Mesenchymal stem cell (in vitro differentiated cells and primary cell): ENCODE results near the gene TMEM72.

Experiments used
- DNase-seq: peaks from one replicate; pipeline ENCODE4 v3.0.0-alpha.2; 2013
- H2AFZ ChIP-seq: one replicate; pipeline ENCODE4 v1.6.1; 2013; ENCODE audit warnings: low read depth, mild to moderate bottlenecking, control low read depth, inconsistent platforms, low read length, moderate library complexity
- H2AK5ac ChIP-seq: 2 replicates; pipeline ENCODE4 v1.6.1; 2013; ENCODE audit warnings: low read length, moderate library complexity, mild to moderate bottlenecking, inconsistent platforms; ENCODE audit not compliant: severe bottlenecking
- H2BK120ac ChIP-seq: one replicate; pipeline ENCODE4 v1.6.1; 2013; ENCODE audit warnings: low read depth, mild to moderate bottlenecking, inconsistent platforms, low read length, moderate library complexity
- H2BK12ac ChIP-seq, 2 experiments: one replicate each; pipeline ENCODE4 v1.6.1; 2013; ENCODE audit warnings: inconsistent platforms in 2 of 2, low read length in 2 of 2, mild to moderate bottlenecking in 2 of 2, moderate library complexity in 2 of 2, control low read depth in 1 of 2
- H2BK15ac ChIP-seq: one replicate; pipeline ENCODE4 v1.6.1; 2013; ENCODE audit warnings: mild to moderate bottlenecking, low read depth, inconsistent platforms; ENCODE audit not compliant: poor library complexity, severe bottlenecking
- H2BK5ac ChIP-seq: 2 replicates; pipeline ENCODE4 v1.6.1; 2013; ENCODE audit warnings: low read depth, mild to moderate bottlenecking, low read length, control low read depth, inconsistent platforms; ENCODE audit not compliant: poor library complexity, severe bottlenecking
- H3K14ac ChIP-seq, 2 experiments: one replicate each; pipeline ENCODE4 v1.6.1; 2013; ENCODE audit warnings: inconsistent platforms in 2 of 2, low read length in 2 of 2, control low read depth in 1 of 2, mild to moderate bottlenecking in 1 of 2, moderate library complexity in 1 of 2
- H3K18ac ChIP-seq, 2 experiments: one replicate each; pipeline ENCODE4 v1.6.1; 2013; ENCODE audit warnings: inconsistent platforms in 2 of 2, low read length in 2 of 2, control low read depth in 1 of 2, low read depth in 1 of 2, mild to moderate bottlenecking in 1 of 2
- H3K23ac ChIP-seq, 2 experiments: one replicate each; pipeline ENCODE4 v1.6.1; 2013; ENCODE audit warnings: inconsistent platforms in 2 of 2, low read length in 2 of 2, mild to moderate bottlenecking in 2 of 2, moderate library complexity in 2 of 2, control low read depth in 1 of 2
- H3K27ac ChIP-seq: 2 replicates; pipeline ENCODE4 v1.5.1; 2013; ENCODE audit warnings: mild to moderate bottlenecking, moderate library complexity, low read length, control low read depth, inconsistent platforms; ENCODE audit not compliant: poor library complexity, severe bottlenecking
- H3K27me3 ChIP-seq, 2 experiments: 2 replicates each; pipeline versions ENCODE4 v1.6.1 to v1.7.0; 2013; ENCODE audit warnings: low read length in 2 of 2, mild to moderate bottlenecking in 2 of 2, moderate library complexity in 2 of 2, control low read depth in 1 of 2, inconsistent platforms in 1 of 2; ENCODE audit not compliant: control insufficient read depth in 1 of 2, insufficient read depth in 1 of 2
- H3K36me3 ChIP-seq, 2 experiments: 2 replicates each; pipeline versions ENCODE4 v1.6.1 to v1.7.0; 2013; ENCODE audit warnings: low read length in 2 of 2, control low read depth in 1 of 2, inconsistent platforms in 1 of 2, low read depth in 1 of 2, mild to moderate bottlenecking in 1 of 2; ENCODE audit not compliant: insufficient read depth in 2 of 2, control insufficient read depth in 1 of 2
- H3K4ac ChIP-seq, 2 experiments: one replicate each; pipeline ENCODE4 v1.6.1; 2013; ENCODE audit warnings: inconsistent platforms in 2 of 2, low read length in 2 of 2, mild to moderate bottlenecking in 2 of 2, moderate library complexity in 2 of 2, control low read depth in 1 of 2, low read depth in 1 of 2
- H3K4me1 ChIP-seq: 2 replicates; pipeline ENCODE4 v1.6.1; 2013; ENCODE audit warnings: low read depth, low read length, control low read depth; ENCODE audit not compliant: control insufficient read depth, insufficient read depth
- H3K4me2 ChIP-seq: 2 replicates; pipeline ENCODE4 v1.6.1; 2013; ENCODE audit warnings: low read length, mild to moderate bottlenecking, inconsistent platforms; ENCODE audit not compliant: poor library complexity, severe bottlenecking
- H3K4me3 ChIP-seq, 2 experiments: 2 replicates each; pipeline versions ENCODE4 v1.5.1 to v1.7.0; 2013; ENCODE audit warnings: low read length in 2 of 2, mild to moderate bottlenecking in 2 of 2, control low read depth in 1 of 2, low read depth in 1 of 2; ENCODE audit not compliant: insufficient read depth in 1 of 2
- H3K79me1 ChIP-seq: replicated peaks from 2 replicates; pipeline ENCODE4 v1.6.1; 2013; ENCODE audit warnings: mild to moderate bottlenecking, control low read depth, low read length, inconsistent platforms; ENCODE audit not compliant: poor library complexity, severe bottlenecking
- H3K9ac ChIP-seq: 2 replicates; pipeline ENCODE4 v1.7.0; 2013; ENCODE audit warnings: mild to moderate bottlenecking, low read length, moderate library complexity
- H3K9me3 ChIP-seq: 2 replicates; pipeline ENCODE4 v1.7.0; 2013; ENCODE audit warnings: mild to moderate bottlenecking, low read length; ENCODE audit not compliant: control insufficient read depth
- H4K8ac ChIP-seq: one replicate; pipeline ENCODE4 v1.6.1; 2013; ENCODE audit warnings: inconsistent platforms, mild to moderate bottlenecking, low read length, moderate library complexity
- H4K91ac ChIP-seq: one replicate; pipeline ENCODE4 v1.6.1; 2013; ENCODE audit warnings: mild to moderate bottlenecking, low read length, inconsistent platforms
- WGBS: methylation state at CpG from one replicate; pipeline ENCODE4 v1.1.7; 2013; ENCODE audit warnings: mixed read lengths; 5-methylcytosine and 5-hydroxymethylcytosine counted together

The TMEM72 gene

DNA sequence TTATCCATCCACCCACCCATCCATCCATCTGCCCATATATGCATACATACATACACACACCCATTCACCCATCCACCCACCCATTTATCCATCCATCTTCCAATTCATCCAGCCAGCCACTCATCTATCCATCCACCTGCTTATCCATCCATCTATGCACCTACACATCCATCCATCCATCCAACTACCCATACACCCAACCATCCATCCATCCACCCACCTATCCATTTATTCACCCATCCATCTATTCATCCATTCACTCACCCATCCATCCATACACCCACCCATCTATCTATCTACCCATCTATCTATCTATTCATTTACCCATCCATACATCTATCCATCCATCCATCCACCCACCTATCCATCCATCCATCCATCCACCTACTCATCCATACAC is 17.3 kb downstream of the TMEM72 start:
- H3K4me3 ChIP-seq: no peak overlapping the region
- H3K14ac ChIP-seq: peak overlapping the region in 1 of 2 experiments; percentile 11
- H3K79me1 ChIP-seq: no peaks in the 10 kb centered on the region
- no peak overlapping the region for H4K91ac ChIP-seq
- no peak overlapping the region for H2BK15ac ChIP-seq
- no peak overlapping the region for H3K27ac ChIP-seq
- H3K9ac ChIP-seq: no peak overlapping the region
- peaks cover 12% of the 10 kb centered on the region for H3K4me1 ChIP-seq
- no peak for DNase-seq
- H2AK5ac ChIP-seq: no peak overlapping the region
- no peak overlapping the region for H3K4me2 ChIP-seq
- no peak overlapping the region for H3K4ac ChIP-seq
- no peak overlapping the region for H4K8ac ChIP-seq
- no peak overlapping the region for H3K18ac ChIP-seq
- H2AFZ ChIP-seq: no peak overlapping the region
- no peak overlapping the region for H2BK120ac ChIP-seq
- peaks cover 26 to 32% of the 10 kb centered on the region in 2 experiments for H3K27me3 ChIP-seq
- no peak overlapping the region for H2BK12ac ChIP-seq
- no peaks in the 10 kb centered on the region for H3K36me3 ChIP-seq
- no peak overlapping the region for H3K23ac ChIP-seq
- H2BK5ac ChIP-seq: no peak overlapping the region
- H3K9me3 ChIP-seq: no peaks in the 10 kb centered on the region

GRCh38 chr10:44929356-44930255 is 18.5 kb downstream of the TMEM72 start:
- Histone ChIP-seq H3K4me3 (peak overlapping the region in 1 of 2 experiments; percentile 2), H3K9me3 (no peaks in the 10 kb centered on the region), H3K4me1 (peaks cover 21% of the 10 kb centered on the region), H2BK120ac (no peak overlapping the region), H3K36me3 (no peaks in the 10 kb centered on the region), H4K8ac (no peak overlapping the region), H3K18ac (peak overlapping the region in 1 of 2 experiments; percentile 18), H4K91ac (no peak overlapping the region), H3K4me2 (no peak overlapping the region), H2AFZ (no peak overlapping the region), H3K9ac (no peak overlapping the region), H3K27me3 (peaks cover 15 to 21% of the 10 kb centered on the region in 2 experiments), H2BK15ac (peak overlapping the region; percentile 60), H3K27ac (no peak overlapping the region), H3K23ac (no peak overlapping the region), H3K79me1 (no peaks in the 10 kb centered on the region), H2BK5ac (no peak overlapping the region), H3K14ac (no peak overlapping the region), H2AK5ac (no peak overlapping the region), H3K4ac (no peak overlapping the region), H2BK12ac (peak overlapping the region in 1 of 2 experiments; percentile 6)
- 87% methylated on average over 7 of the region's 8 CpGs for whole genome bisulfite sequencing
- no peak for DNase-seq

GRCh38 chr10:44930904-44931620 is 19.9 kb downstream of the TMEM72 start:
- peaks cover 34% of the 10 kb centered on the region for H3K4me1 ChIP-seq

More at GRCh38 chr10:44930904-44931620, 19.9 kb downstream of the TMEM72 start:
- no peak overlapping the region for H3K23ac ChIP-seq
- H3K18ac ChIP-seq: no peak overlapping the region
- no peak overlapping the region for H3K9ac ChIP-seq
- peaks cover 6 to 19% of the 10 kb centered on the region in 2 experiments for H3K27me3 ChIP-seq
- H3K27ac ChIP-seq: no peak overlapping the region
- DNase-seq: no peak
- no peak overlapping the region for H4K91ac ChIP-seq
- WGBS: 88% methylated on average over 4 of the region's 4 CpGs
- no peak overlapping the region for H4K8ac ChIP-seq
- no peak overlapping the region for H3K14ac ChIP-seq
- no peaks in the 10 kb centered on the region for H3K79me1 ChIP-seq
- H3K4me2 ChIP-seq: no peak overlapping the region
- peak overlapping the region; percentile 62 for H2BK15ac ChIP-seq
- no peak overlapping the region for H2BK120ac ChIP-seq
- H2AFZ ChIP-seq: no peak overlapping the region
- no peak overlapping the region for H2BK5ac ChIP-seq
- no peaks in the 10 kb centered on the region for H3K36me3 ChIP-seq
- H3K4ac ChIP-seq: no peak overlapping the region
- no peak overlapping the region for H2AK5ac ChIP-seq
- no peaks in the 10 kb centered on the region for H3K9me3 ChIP-seq
- H3K4me3 ChIP-seq: no peak overlapping the region
- peak overlapping the region in 1 of 2 experiments; percentile 75 for H2BK12ac ChIP-seq
